ENCODE data around the gene SIX3. TPM values are rescaled to one million over a fixed set of nuclear protein-coding genes. Genes with fewer than 3 reads are reported as not detected.

SIX3 gene
- total RNA-seq, 1 experiment from 2014 or later, result 0.56 TPM

DNA sequence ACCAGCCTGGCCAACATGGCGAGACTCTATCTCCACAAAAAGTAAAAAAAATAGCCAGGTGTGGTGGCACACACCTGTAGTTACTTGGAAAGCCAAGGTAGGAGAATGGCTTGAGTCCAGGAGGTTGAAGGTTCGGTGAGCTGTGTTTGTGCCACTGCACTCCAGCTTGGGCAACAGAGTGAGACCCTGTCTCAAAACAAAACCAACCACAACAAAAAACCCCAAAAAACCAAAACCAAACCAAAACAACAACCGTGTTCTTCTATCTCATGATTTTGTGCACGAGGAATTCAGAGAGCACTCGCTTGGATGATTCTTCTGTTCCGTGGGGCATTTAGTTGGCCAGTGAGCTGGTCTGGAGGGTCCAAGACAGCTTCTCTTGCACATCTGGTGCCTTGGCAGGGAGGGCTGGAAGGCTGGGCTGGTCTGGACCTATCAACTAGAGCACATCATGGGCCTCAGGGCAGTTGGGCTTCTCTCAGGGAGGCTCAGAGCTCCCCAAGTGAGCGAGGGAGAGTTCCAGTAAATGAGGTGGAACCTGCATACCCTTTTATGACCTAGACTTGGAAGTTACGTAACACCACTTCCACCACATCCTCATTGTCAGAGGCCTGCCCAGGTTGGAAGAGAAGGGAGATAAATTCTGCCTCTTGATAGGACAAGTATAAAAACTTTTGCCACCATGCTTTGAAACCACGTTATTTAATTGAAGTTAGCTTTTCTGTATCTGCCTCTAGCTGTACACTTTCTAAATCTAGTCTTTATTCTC, 42.5 kb downstream of the SIX3 start:
- no TSS peak for BruUV-seq (replicated peaks)
- DNase-seq (ENCODE audit: low spot score), result no peak
- ChIA-PET POLR2A (ENCODE audit: low non-redundant PET) (no interaction called here), CTCF (no interaction called here)
- H3K27me3 ChIP-seq (replicated peaks; ENCODE audit: insufficient read depth, low read depth, low read length, poor library complexity), result no peaks in the 10 kb centered on the region
- intact Hi-C loops (cut with micrococcal nuclease; ENCODE audit: unreplicated experiment), result no loop called here
- no peak overlapping the region for H3K4me3 ChIP-seq (ENCODE audit: low read depth, low read length, poor library complexity, severe bottlenecking)
- no peaks in the 10 kb centered on the region for H3K36me3 ChIP-seq (ENCODE audit: insufficient read depth, low read length, poor library complexity, severe bottlenecking)
- no peak overlapping the region for H3K27ac ChIP-seq (ENCODE audit: low read depth, low read length, poor library complexity, severe bottlenecking)
- H3K9me3 ChIP-seq (ENCODE audit: low read depth, low read length, poor library complexity, severe bottlenecking), result peaks cover 11% of the 10 kb centered on the region
- TF ChIP-seq CTCF (conservative IDR thresholded peaks at IDR 0.05; ENCODE audit: low read depth, low read length) (no peak), EZH2 (IDR thresholded peaks at IDR 0.05; ENCODE audit: borderline replicate concordance, low read depth, low read length, poor library complexity, severe bottlenecking) (no peak)
- H3K4me1 ChIP-seq (ENCODE audit: insufficient read depth, low read length, poor library complexity, severe bottlenecking), result no peaks in the 10 kb centered on the region

DNA sequence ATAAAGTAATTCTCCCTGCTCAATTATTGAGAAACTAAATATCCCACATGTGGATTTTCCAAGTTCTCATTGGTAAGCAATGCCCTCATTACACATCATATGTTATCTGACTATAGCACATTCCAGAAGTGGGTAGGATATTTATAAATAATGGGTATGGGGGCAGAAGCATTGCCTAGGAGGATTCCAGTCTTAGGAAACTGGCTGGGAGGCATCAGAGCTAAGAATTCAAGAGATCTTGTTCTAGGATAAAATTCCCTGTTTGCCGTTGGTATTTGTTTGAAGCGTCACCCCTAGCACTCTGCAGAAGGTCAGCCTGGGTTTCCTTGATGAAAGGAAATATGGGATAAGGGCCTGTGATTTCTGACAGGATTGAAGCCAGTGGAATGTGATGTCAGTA, 47.7 kb downstream of the SIX3 start:
- H3K4me3 ChIP-seq (ENCODE audit: low read depth, low read length, poor library complexity, severe bottlenecking), result no peak overlapping the region
- no peaks in the 10 kb centered on the region for H3K36me3 ChIP-seq (ENCODE audit: insufficient read depth, low read length, poor library complexity, severe bottlenecking)
- TF ChIP-seq EZH2 (IDR thresholded peaks at IDR 0.05; ENCODE audit: borderline replicate concordance, low read depth, low read length, poor library complexity, severe bottlenecking) (no peak), CTCF (conservative IDR thresholded peaks at IDR 0.05; ENCODE audit: low read depth, low read length) (no peak)
- H3K27me3 ChIP-seq (replicated peaks; ENCODE audit: insufficient read depth, low read depth, low read length, poor library complexity), result peaks cover 26% of the 10 kb centered on the region
- H3K27ac ChIP-seq (ENCODE audit: low read depth, low read length, poor library complexity, severe bottlenecking), result no peak overlapping the region
- intact Hi-C loops (cut with micrococcal nuclease; ENCODE audit: unreplicated experiment), result no loop called here
- BruUV-seq (replicated peaks), result no TSS peak
- ChIA-PET CTCF (no interaction called here), POLR2A (ENCODE audit: low non-redundant PET) (no interaction called here)
- H3K9me3 ChIP-seq (ENCODE audit: low read depth, low read length, poor library complexity, severe bottlenecking), result peaks cover 11% of the 10 kb centered on the region
- no peak for DNase-seq (ENCODE audit: low spot score)
- H3K4me1 ChIP-seq (ENCODE audit: insufficient read depth, low read length, poor library complexity, severe bottlenecking), result no peaks in the 10 kb centered on the region

GRCh38 chr2:44994377-44994776, 52.9 kb downstream of the SIX3 start:
- Histone ChIP-seq H3K27me3 (replicated peaks; ENCODE audit: insufficient read depth, low read depth, low read length, poor library complexity) (peaks cover 61% of the 10 kb centered on the region), H3K36me3 (ENCODE audit: insufficient read depth, low read length, poor library complexity, severe bottlenecking) (no peaks in the 10 kb centered on the region), H3K9me3 (ENCODE audit: low read depth, low read length, poor library complexity, severe bottlenecking) (no peaks in the 10 kb centered on the region), H3K27ac (ENCODE audit: low read depth, low read length, poor library complexity, severe bottlenecking) (no peak overlapping the region), H3K4me1 (ENCODE audit: insufficient read depth, low read length, poor library complexity, severe bottlenecking) (no peaks in the 10 kb centered on the region), H3K4me3 (ENCODE audit: low read depth, low read length, poor library complexity, severe bottlenecking) (no peak overlapping the region)
- TF ChIP-seq CTCF (conservative IDR thresholded peaks at IDR 0.05; ENCODE audit: low read depth, low read length), result no peak
- TF ChIP-seq EZH2 (IDR thresholded peaks at IDR 0.05; ENCODE audit: borderline replicate concordance, low read depth, low read length, poor library complexity, severe bottlenecking), result no peak
- ChIA-PET CTCF (no interaction called here), POLR2A (ENCODE audit: low non-redundant PET) (no interaction called here)
- DNase-seq (ENCODE audit: low spot score), result no peak
- intact Hi-C loops (cut with micrococcal nuclease; ENCODE audit: unreplicated experiment), result no loop called here
- BruUV-seq (replicated peaks), result no TSS peak

Other genes starting within 250 kb of the SIX3 start
- gene SIX2, start 67.8 kb downstream of the SIX3 start, total RNA-seq (2021), result not detected in 2 replicates

All from A673 (cell line).